HepG2 (cell line): Measurements from ENCODE around the gene TTLL4. TPM values are rescaled to one million over a fixed set of nuclear protein-coding genes. Genes with fewer than 3 reads are reported as not detected.

Experiments used
- BCL3 ChIP-seq: sonication (generic); formaldehyde crosslinking; IDR thresholded peaks from 2 replicates; pipeline ENCODE4 v1.5.1; 2020; ENCODE audit warnings: mild to moderate bottlenecking, missing genetic modification reagents, moderate library complexity
- CCDC6 ChIP-seq: sonication (generic); formaldehyde crosslinking; IDR thresholded peaks from 2 replicates; pipeline ENCODE4 v1.8.1; 2022; ENCODE audit warnings: mild to moderate bottlenecking, missing genetic modification reagents, moderate library complexity
- CSRNP2 ChIP-seq: sonication (generic); formaldehyde crosslinking; conservative IDR thresholded peaks from 2 replicates; pipeline ENCODE4 v1.8.0; 2022; ENCODE audit warnings: low read depth, missing genetic modification reagents
- DMAP1 ChIP-seq: IDR thresholded peaks from 2 replicates; pipeline ENCODE4 v1.6.1; 2016
- EHMT2 ChIP-seq: fragments of 200-600 bp; sonication (generic); IDR thresholded peaks from 2 replicates; pipeline ENCODE4 v1.7.0; 2017; ENCODE audit warnings: antibody characterized with exemption, low read depth, low read length, borderline replicate concordance
- FOXP1 ChIP-seq, 2 experiments: fragments of 450-650 bp in 1 of 2; IDR thresholded peaks; 2 replicates each; pipeline ENCODE4 v1.6.1; 2017 to 2018; ENCODE audit warnings: antibody characterized with exemption in 1 of 2
- MEIS1 ChIP-seq: sonication (generic); formaldehyde crosslinking; IDR thresholded peaks from 2 replicates; pipeline ENCODE4 v1.9.0; 2021; ENCODE audit warnings: mild to moderate bottlenecking, missing genetic modification reagents, moderate library complexity, borderline replicate concordance
- MLX ChIP-seq: IDR thresholded peaks from 2 replicates; pipeline ENCODE4 v1.6.1; 2016
- NONO ChIP-seq, 2 experiments: fragments of 450-650 bp in 1 of 2; sonication (generic) in 1 of 2; formaldehyde crosslinking in 1 of 2; IDR thresholded peaks in 1 of 2; conservative IDR thresholded peaks in 1 of 2; 2 replicates each; pipeline versions ENCODE4 v1.6.1 to v1.8.0; 2017 to 2022; ENCODE audit warnings: mild to moderate bottlenecking in 1 of 2, missing genetic modification reagents in 1 of 2, moderate library complexity in 1 of 2
- NR1H2 ChIP-seq: sonication (generic); formaldehyde crosslinking; IDR thresholded peaks from 2 replicates; pipeline ENCODE4 v1.8.1; 2022; ENCODE audit warnings: low read depth, missing genetic modification reagents, borderline replicate concordance
- PHF5A ChIP-seq: IDR thresholded peaks from one replicate; pipeline ENCODE4 v1.6.1; 2018; ENCODE audit warnings: low read depth, missing genetic modification reagents; ENCODE audit not compliant: unreplicated experiment
- PPARG ChIP-seq: conservative IDR thresholded peaks from 2 replicates; pipeline ENCODE4 v1.6.1; 2016; ENCODE audit warnings: missing biosample characterization, missing genetic modification reagents
- TFE3 ChIP-seq: IDR thresholded peaks from 2 replicates; pipeline ENCODE4 v1.6.1; 2016
- ZMYM4 ChIP-seq: sonication (generic); formaldehyde crosslinking; IDR thresholded peaks from 2 replicates; pipeline ENCODE4 v1.8.1; 2023; ENCODE audit warnings: mild to moderate bottlenecking, missing genetic modification reagents
- ZNF205 ChIP-seq: IDR thresholded peaks from 2 replicates; pipeline ENCODE4 v1.6.1; 2018; ENCODE audit warnings: missing biosample characterization, missing genetic modification reagents
- ZNF230 ChIP-seq: sonication (generic); formaldehyde crosslinking; IDR thresholded peaks from 2 replicates; pipeline ENCODE4 v1.4.0; 2020; ENCODE audit warnings: mild to moderate bottlenecking, missing genetic modification reagents
- ZNF335 ChIP-seq: sonication (generic); formaldehyde crosslinking; IDR thresholded peaks from 2 replicates; pipeline ENCODE4 v1.4.0; 2020; ENCODE audit warnings: missing genetic modification reagents
- ZNF558 ChIP-seq: sonication (generic); formaldehyde crosslinking; IDR thresholded peaks from 2 replicates; pipeline ENCODE4 v1.9.0; 2022; ENCODE audit warnings: mild to moderate bottlenecking, missing genetic modification reagents, borderline replicate concordance
- ZNF597 ChIP-seq: sonication (generic); formaldehyde crosslinking; IDR thresholded peaks from 2 replicates; pipeline ENCODE4 v1.5.0; 2020; ENCODE audit warnings: missing genetic modification reagents
- ZNF850 ChIP-seq: sonication (generic); formaldehyde crosslinking; conservative IDR thresholded peaks from 2 replicates; pipeline ENCODE4 v1.9.0; 2021; ENCODE audit warnings: mild to moderate bottlenecking, missing genetic modification reagents
- ZSCAN21 ChIP-seq: sonication (generic); formaldehyde crosslinking; IDR thresholded peaks from 2 replicates; pipeline ENCODE4 v1.8.0; 2022; ENCODE audit warnings: mild to moderate bottlenecking, missing genetic modification reagents, moderate library complexity, borderline replicate concordance
- polyA plus RNA-seq, 8 experiments: library from polyadenylated mRNA; depleted of rRNA in 3 of 8; stranded (reverse) in 7 of 8; unstranded in 1 of 8; fragments of >200 nt; fragmentation: Illumina TruSeq in 4 of 8; extraction: Trizol in 4 of 8; gene quantifications; 2 replicates each; pipeline versions ENCODE4 v1.2.1 to v1.2.3, GENCODE V29; 2011 to 2016; ENCODE audit warnings: low read depth in 4 of 8, missing spikeins in 1 of 8, mixed read lengths in 1 of 8; ENCODE audit not compliant: insufficient read depth in 1 of 8
- total RNA-seq, 5 experiments: library from RNA; depleted of rRNA; stranded (reverse); fragments of >200 nt; fragmentation: Illumina TruSeq; extraction: Trizol; gene quantifications; 2 replicates each; pipeline ENCODE4 v1.2.3, GENCODE V29; 2016; ENCODE audit warnings: low read depth in 1 of 5

The TTLL4 gene
- total and polyA plus RNA-seq, 2 of the 13 experiments (the other 11 are each of a cell fraction or from before 2014, with no cell fraction given): 77.5 to 84.6 TPM

GRCh38 chr2:218745559-218746469 is 35.2 kb downstream of the TTLL4 start (continued):
- TF ChIP-seq CSRNP2: no peak
- peak; percentile 62 for TF ChIP-seq TFE3 (CRISPR knock-in tag)
- peak; percentile 62; the same call in 1 of the 2 replicates for TF ChIP-seq CCDC6 (CRISPR knock-in tag)
- TF ChIP-seq PPARG (CRISPR knock-in tag): peak; percentile 50; the same call in 1 of the 2 replicates
- no peak for TF ChIP-seq FOXP1 (IDR thresholded peaks at IDR 0.05)
- TF ChIP-seq FOXP1 (CRISPR knock-in tag; IDR thresholded peaks at IDR 0.05): peak; percentile 34; the same call in 1 of the 2 replicates
- TF ChIP-seq ZNF205: peak; percentile 64; the same call in 1 of the 2 replicates
- no peak for TF ChIP-seq NR1H2 (CRISPR knock-in tag)
- TF ChIP-seq MLX (CRISPR knock-in tag): peak; percentile 26; the same call in 1 of the 2 replicates
- TF ChIP-seq PHF5A (CRISPR knock-in tag): peak; percentile 77
- TF ChIP-seq EHMT2: peak; percentile 68; the same call in 1 of the 2 replicates
- peak; percentile 47; the same call in 1 of the 2 replicates for TF ChIP-seq ZNF335 (CRISPR knock-in tag)
- peak; percentile 43; the same call in 1 of the 2 replicates for TF ChIP-seq BCL3 (CRISPR knock-in tag)
- no peak for TF ChIP-seq ZNF850 (CRISPR knock-in tag)
- peak; percentile 64; the same call in 1 of the 2 replicates for TF ChIP-seq ZNF558
- TF ChIP-seq MEIS1: peak; percentile 63; the same call in 1 of the 2 replicates
- TF ChIP-seq ZMYM4 (CRISPR knock-in tag): peak; percentile 37; the same call in 1 of the 2 replicates
- peak; percentile 71; the same call in 1 of the 2 replicates for TF ChIP-seq ZNF230 (CRISPR knock-in tag)
- TF ChIP-seq ZSCAN21: 0 out of 2 replicates have a peak, but pooled peaks have one; percentile 48
- TF ChIP-seq DMAP1 (CRISPR knock-in tag): peak; percentile 62; the same call in 1 of the 2 replicates
- TF ChIP-seq ZNF597: no peak
- TF ChIP-seq NONO (IDR thresholded peaks at IDR 0.05): no peak
- TF ChIP-seq NONO (CRISPR knock-in tag; conservative IDR thresholded peaks at IDR 0.05): peak; percentile 59; the same call in 1 of the 2 replicates
